ACC112 (cell line): ENCODE results near the gene MRPL34.
"Not testable (repeated sequence)": the region's sequence is repeated elsewhere in the genome, so short reads cannot be mapped to it uniquely, and the experiment has no call there.

Source experiments
- H2AFZ ChIP-seq: fragments of 200-600 bp; sonication (generic); one replicate; pipeline ENCODE4 v1.6.0; 2017; ENCODE audit warnings: antibody characterized with exemption, low read length; ENCODE audit not compliant: unreplicated experiment
- H3K27ac ChIP-seq: fragments of 200-600 bp; sonication (generic); 2 replicates; pipeline ENCODE4 v1.5.1; 2014; ENCODE audit warnings: low read depth, mild to moderate bottlenecking, antibody characterized with exemption, low read length, moderate library complexity
- H3K27me3 ChIP-seq: fragments of 200-600 bp; sonication (generic); 2 replicates; pipeline ENCODE4 v1.6.1; 2014; ENCODE audit warnings: mild to moderate bottlenecking, antibody characterized with exemption, low read length, moderate library complexity, mixed read lengths; ENCODE audit not compliant: insufficient read depth
- H3K36me3 ChIP-seq: fragments of 200-600 bp; sonication (generic); 2 replicates; pipeline ENCODE4 v1.6.1; 2016; ENCODE audit warnings: mild to moderate bottlenecking, antibody characterized with exemption, low read length, moderate library complexity, mixed read lengths; ENCODE audit not compliant: insufficient read depth
- H3K4me1 ChIP-seq: fragments of 200-600 bp; sonication (generic); one replicate; pipeline ENCODE4 v1.6.1; 2016; ENCODE audit warnings: low read length, mixed read lengths; ENCODE audit not compliant: insufficient read depth, unreplicated experiment, control insufficient read depth
- H3K4me3 ChIP-seq: fragments of 200-600 bp; sonication (generic); 2 replicates; pipeline ENCODE4 v1.5.1; 2014; ENCODE audit warnings: mild to moderate bottlenecking, low read depth, low read length
- H3K79me2 ChIP-seq: fragments of 200-600 bp; sonication (generic); one replicate; pipeline ENCODE4 v1.6.0; 2016; ENCODE audit warnings: low read length; ENCODE audit not compliant: control insufficient read depth, unreplicated experiment, insufficient read depth

Gene MRPL34

DNA sequence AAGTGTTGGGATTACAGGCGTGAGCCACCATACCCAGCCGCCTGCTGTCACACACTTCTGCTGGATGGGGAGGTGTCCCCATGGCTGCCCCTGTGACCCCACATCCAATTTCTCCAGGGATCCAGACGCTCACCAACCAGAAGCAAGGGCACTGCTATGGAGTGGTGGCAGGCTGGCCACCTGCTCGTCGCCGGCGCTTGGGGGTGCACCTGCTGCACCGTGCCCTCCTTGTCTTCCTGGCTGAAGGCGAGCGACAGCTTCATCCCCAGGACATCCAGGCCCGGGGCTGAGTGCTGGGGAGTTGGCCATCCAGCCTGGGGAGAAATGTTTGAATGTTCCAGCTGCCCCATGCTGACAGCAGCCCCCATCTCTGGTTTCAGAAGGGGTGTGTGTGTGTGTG, 19.4 kb upstream of the MRPL34 start:
- no peak overlapping the region for H3K4me3 ChIP-seq
- H3K27me3 ChIP-seq: no peaks in the 10 kb centered on the region
- no peak overlapping the region for H2AFZ ChIP-seq
- no peaks in the 10 kb centered on the region for H3K79me2 ChIP-seq
- no peaks in the 10 kb centered on the region for H3K36me3 ChIP-seq
- no peaks in the 10 kb centered on the region for H3K4me1 ChIP-seq
- no peak overlapping the region for H3K27ac ChIP-seq

DNA sequence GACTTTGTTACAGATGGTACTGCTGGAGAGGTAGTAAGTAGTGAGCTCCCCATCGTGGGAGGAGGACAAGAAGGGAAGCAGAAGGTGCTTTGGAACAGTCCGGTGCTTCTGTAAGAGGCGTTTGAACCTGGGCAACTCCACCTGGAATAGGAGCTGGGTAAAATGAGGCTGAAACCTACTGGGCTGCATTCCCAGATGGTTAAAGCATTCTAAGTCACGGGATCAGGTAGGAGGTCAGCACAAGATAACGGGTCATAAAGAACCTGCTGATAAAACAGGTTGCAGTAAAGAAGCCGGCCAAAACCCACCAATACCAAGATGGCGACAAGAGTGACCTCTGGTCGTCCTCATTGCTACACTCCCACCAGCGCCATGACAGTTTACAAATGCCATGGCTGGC, 18.9 kb upstream of the MRPL34 start:
- H2AFZ ChIP-seq: no peak overlapping the region
- no peaks in the 10 kb centered on the region for H3K79me2 ChIP-seq
- no peak overlapping the region for H3K27ac ChIP-seq
- no peak overlapping the region for H3K4me3 ChIP-seq
- H3K4me1 ChIP-seq: no peaks in the 10 kb centered on the region
- H3K27me3 ChIP-seq: no peaks in the 10 kb centered on the region
- no peaks in the 10 kb centered on the region for H3K36me3 ChIP-seq

DNA sequence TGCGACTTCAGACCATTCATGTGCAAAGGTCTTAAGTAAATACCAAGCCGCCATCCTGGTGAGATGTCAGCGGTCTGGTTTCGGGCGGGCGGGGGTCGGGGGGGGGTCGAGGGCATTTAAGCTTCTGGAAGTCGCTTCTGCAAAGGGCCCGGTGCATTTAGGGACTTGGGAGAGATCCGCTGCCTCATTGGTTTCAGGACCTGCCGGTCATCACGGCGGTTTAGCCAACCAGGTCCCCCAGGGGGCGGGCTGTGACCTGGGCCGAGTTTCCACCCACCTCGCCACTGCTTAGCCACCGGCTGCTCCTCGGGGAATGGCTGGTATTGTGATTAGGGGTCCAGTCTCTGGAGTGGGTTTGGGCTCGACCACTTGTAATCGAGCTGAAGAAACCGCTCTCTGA, 16.2 kb upstream of the MRPL34 start:
- Histone ChIP-seq H2AFZ (no peak overlapping the region), H3K27ac (no peak overlapping the region), H3K4me3 (no peak overlapping the region)

DNA sequence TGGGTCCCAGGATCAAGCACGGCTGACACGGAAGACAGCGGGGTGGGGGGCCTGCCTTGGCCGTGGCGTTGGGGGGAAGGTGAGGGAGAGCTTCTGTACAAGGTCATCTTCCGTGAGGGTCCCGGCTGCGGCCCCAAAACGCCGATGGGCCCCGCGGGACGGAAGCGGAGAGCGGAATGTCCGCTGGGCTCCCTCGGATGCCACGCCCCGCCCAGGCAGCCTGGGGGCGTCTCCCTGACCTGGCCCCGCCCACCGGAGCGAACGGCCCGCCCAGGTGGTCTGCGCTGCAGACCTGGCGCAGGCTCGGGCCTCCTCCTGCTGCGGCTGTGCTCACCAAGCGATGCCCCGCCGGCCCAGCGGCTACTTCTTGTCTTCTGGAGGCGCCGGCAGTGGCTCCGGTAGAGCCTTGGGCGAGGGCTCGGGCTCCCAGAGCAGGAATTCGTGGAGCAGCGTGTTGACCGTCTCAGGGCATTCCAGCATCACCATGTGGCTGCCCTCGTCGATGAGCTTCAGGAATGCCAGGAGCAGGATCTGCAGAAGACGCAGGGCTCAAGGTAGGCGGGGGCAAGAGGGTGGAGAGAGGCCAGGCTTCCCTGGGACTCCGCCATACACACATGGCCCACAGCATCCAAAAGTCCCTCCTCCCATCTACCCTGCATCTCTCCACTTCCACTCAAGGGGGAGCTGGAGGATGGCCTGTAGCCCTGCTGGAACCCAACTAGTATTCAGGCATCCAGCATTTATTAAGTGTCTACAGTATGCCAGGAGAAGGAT, 13.2 kb upstream of the MRPL34 start:
- Histone ChIP-seq H3K27ac (no peak overlapping the region), H3K4me3 (peak overlapping the region; percentile 81), H3K4me1 (no peaks in the 10 kb centered on the region), H2AFZ (peak overlapping the region; percentile 91), H3K36me3 (peaks cover 4% of the 10 kb centered on the region; the same call in 1 of the 2 replicates), H3K79me2 (no peaks in the 10 kb centered on the region), H3K27me3 (no peaks in the 10 kb centered on the region)

More for the DNA sequence above, 16.2 kb upstream of the MRPL34 start:
- H3K4me1 ChIP-seq: no peaks in the 10 kb centered on the region
- no peaks in the 10 kb centered on the region for H3K27me3 ChIP-seq
- H3K36me3 ChIP-seq: peaks cover 4% of the 10 kb centered on the region; the same call in 1 of the 2 replicates
- no peaks in the 10 kb centered on the region for H3K79me2 ChIP-seq

DNA sequence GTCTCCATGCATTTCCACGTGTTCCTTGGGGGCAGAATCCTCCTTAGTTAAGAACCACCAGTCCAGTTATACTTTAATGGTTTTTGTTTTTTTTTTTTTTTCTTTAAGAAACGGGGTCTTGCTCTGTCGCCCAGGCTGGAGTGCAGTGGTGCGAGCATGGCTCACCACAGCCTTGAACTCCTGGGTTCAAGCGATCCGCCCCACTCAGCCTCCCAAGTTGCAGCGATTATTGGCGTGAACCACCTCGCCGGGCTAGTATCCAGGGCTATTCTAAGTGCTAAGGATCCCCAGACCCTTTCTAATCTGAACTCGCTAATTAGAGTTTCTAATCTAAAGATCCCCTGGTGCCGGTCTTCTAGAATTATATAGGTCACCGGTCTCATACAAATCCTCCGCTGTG, 12.1 kb upstream of the MRPL34 start:
- H3K36me3 ChIP-seq: peaks cover 4% of the 10 kb centered on the region; the same call in 1 of the 2 replicates
- H3K4me1 ChIP-seq: no peaks in the 10 kb centered on the region
- H2AFZ ChIP-seq: no peak overlapping the region
- H3K27me3 ChIP-seq: no peaks in the 10 kb centered on the region
- no peak overlapping the region for H3K27ac ChIP-seq
- H3K79me2 ChIP-seq: no peaks in the 10 kb centered on the region
- H3K4me3 ChIP-seq: no peak overlapping the region

DNA sequence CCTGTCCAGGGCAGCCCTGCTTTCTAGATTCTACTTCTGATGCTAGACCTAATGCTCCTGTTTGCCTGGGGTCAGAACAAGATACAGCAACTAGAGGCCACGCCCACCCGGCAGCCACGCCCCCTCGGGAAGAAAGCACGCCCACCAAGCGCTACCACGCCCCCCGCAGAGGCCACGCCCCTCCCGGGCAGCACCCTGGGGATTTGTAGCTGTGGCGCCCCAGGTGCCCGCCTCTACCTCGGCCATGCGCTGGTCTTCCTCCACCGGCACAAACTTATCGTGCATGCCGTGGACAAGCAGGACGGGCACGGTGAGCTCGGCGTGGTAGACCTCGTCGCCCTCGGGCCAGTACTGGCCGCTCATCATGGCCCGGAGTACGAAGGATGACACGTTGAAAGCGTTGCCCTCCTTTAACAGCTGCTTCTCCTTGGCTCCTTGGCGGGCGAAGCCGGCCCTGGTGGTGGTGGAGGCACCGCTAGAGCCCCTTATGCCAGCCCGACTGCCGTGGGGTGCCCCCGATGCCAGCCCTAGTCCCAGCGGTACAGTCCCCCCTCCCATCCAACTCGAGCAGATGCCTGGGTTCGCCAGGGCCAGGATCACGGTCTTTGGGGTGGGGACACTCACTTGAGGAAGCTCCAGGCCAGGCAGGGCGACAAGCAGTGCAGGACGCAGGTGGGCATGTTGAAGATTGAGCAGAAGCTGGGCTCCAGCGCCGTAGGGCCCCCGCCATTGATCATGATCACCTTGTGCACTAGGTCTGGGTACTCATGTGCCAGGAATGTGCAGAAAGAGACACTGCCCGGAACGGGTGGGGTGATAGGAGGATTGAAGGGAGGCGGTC, 11.4 kb upstream of the MRPL34 start:
- Histone ChIP-seq H3K27ac (no peak overlapping the region), H2AFZ (no peak overlapping the region), H3K4me3 (no peak overlapping the region), H3K36me3 (peaks cover 4% of the 10 kb centered on the region; the same call in 1 of the 2 replicates), H3K79me2 (no peaks in the 10 kb centered on the region), H3K27me3 (no peaks in the 10 kb centered on the region), H3K4me1 (no peaks in the 10 kb centered on the region)

DNA sequence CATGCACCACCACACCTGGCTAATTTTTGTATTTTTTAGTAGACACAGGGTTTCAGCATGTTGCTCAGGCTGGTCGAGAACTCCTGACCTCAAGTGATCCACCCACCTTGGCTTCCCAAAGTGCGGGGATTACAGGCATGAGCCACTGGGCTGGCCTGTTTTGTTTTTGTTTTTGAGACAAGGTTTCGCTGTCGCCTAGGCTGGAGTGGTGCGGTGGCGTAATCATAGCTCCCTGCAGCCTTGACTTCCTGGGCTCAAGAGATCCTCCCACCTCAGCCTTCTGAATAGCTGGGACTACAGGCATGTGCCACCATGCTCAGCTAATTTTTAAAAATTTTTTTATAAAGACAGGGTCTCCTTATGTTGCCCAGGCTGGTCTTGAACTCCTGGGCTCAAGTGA, 10.1 kb upstream of the MRPL34 start:
- H3K4me1 ChIP-seq, H3K27ac ChIP-seq, H3K27me3 ChIP-seq, H3K36me3 ChIP-seq, H3K4me3 ChIP-seq, H3K79me2 ChIP-seq, H2AFZ ChIP-seq: not testable (repeated sequence)

DNA sequence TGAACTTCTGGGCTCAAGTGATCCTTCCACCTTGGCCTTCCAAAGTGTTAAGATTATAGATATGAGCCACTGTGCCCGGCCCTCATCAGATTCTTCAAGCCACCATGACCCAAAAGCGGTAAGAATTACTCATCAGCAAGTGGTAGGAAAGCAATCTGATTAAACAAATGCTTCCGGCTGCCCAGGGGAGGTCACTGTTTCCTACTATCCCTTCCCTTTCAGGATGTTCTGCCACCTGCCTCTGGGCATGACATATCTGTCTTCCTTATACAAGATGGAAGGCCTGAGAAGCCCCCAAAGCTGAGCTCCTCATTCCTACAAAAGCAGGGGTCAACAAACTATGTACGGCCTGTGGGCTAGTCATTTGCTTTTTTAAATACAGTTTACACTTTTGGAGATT, 9.4 kb upstream of the MRPL34 start:
- Histone ChIP-seq H3K4me3 (no peak overlapping the region), H3K27ac (0 out of 2 replicates have a peak overlapping the region, but pooled peaks have one; percentile 16), H2AFZ (no peak overlapping the region), H3K36me3 (peaks cover 4% of the 10 kb centered on the region; the same call in 1 of the 2 replicates), H3K4me1 (no peaks in the 10 kb centered on the region), H3K79me2 (no peaks in the 10 kb centered on the region), H3K27me3 (no peaks in the 10 kb centered on the region)

DNA sequence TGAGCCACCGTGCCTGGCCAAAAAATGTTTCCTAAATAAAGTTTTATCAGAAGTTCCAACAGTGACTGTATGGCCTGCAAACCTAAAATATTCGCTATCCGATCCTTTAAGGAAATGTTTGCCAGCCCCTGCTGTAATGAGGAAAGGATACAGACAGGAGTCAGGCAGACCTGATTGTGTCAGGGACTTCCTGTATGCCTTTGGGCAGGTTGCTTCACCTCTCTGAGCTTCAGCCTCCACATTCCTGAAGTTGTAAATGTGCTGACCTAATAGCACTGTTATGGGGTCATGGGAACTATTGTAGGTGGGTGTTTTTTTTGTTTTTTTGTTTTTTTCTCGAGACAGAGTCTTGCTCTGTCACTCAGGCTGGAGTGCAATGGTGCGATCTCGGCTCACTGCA, 8.7 kb upstream of the MRPL34 start:
- Histone ChIP-seq H2AFZ (no peak overlapping the region), H3K4me3 (no peak overlapping the region), H3K79me2 (no peaks in the 10 kb centered on the region), H3K27ac (no peak overlapping the region), H3K4me1 (no peaks in the 10 kb centered on the region), H3K27me3 (no peaks in the 10 kb centered on the region), H3K36me3 (peaks cover 4% of the 10 kb centered on the region; the same call in 1 of the 2 replicates)

DNA sequence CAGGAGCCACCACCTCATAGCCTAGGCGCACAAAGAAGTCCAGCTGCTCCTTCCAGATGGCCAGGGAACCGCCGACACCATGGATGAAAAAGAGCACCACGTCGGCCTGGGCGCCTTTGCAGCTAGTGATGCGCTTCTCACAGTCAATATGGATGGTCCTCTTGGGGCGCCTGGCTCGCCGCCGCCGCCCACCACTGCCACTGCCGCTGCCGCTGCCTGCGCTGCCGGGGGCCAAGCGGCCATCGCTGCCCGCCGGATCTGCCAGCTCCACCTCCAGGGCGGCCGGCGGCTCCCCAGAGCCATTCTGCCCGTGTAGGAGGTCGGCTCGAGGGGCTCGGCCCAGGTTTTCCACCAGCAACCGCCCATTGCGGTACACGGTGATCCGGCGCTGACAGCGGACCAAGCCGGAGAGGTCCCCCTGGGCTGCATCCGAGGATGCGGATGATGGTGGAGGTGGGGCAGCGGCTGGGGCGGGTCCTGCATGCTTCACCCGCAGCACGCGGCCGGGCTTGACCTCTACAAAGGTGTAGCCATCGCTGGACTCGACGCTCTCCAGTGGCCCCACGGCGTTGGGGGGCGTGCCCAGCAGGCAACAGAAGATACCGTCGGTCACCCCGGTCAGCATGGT, 4.6 kb upstream of the MRPL34 start:
- H3K27ac ChIP-seq: no peak overlapping the region
- no peaks in the 10 kb centered on the region for H3K36me3 ChIP-seq
- H3K4me1 ChIP-seq: peaks cover 16% of the 10 kb centered on the region
- no peak overlapping the region for H3K4me3 ChIP-seq
- no peaks in the 10 kb centered on the region for H3K79me2 ChIP-seq
- no peak overlapping the region for H2AFZ ChIP-seq
- H3K27me3 ChIP-seq: no peaks in the 10 kb centered on the region
